GM21381 (cell line): ENCODE data around the gene DNAJC8.
A peak's percentile ranks its signal among the peaks of the same experiment; 100 is the strongest.

ENCODE experiments used
- ATAC-seq: cut with Tn5 transposase; IDR thresholded peaks from one replicate; pipeline ENCODE4 v1.9.1; 2021; ENCODE audit warnings: mild to moderate bottlenecking, moderate library complexity; ENCODE audit not compliant: unreplicated experiment

DNAJC8 gene

DNA sequence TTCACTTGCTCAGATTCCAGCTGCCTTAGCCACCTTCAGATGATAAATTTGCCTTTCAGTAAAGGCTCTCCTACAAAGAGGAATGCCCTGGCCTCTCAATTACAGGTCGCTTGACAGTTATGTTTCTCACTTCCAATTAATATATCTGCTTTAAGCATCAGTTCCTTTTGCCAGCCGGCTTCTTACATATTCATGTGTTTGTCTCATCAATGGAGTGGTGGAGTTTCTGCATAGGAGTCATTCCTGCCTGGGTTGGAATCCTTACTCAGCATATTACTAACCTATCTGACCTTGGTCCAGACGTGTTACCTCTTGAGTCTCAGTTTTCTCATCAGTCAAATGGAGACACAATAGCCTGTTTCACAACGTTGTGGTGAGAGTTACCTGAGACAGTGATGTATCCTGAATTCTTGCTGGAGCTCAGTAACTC, 17.1 kb upstream of the DNAJC8 start:
- no peak for ATAC-seq

DNA sequence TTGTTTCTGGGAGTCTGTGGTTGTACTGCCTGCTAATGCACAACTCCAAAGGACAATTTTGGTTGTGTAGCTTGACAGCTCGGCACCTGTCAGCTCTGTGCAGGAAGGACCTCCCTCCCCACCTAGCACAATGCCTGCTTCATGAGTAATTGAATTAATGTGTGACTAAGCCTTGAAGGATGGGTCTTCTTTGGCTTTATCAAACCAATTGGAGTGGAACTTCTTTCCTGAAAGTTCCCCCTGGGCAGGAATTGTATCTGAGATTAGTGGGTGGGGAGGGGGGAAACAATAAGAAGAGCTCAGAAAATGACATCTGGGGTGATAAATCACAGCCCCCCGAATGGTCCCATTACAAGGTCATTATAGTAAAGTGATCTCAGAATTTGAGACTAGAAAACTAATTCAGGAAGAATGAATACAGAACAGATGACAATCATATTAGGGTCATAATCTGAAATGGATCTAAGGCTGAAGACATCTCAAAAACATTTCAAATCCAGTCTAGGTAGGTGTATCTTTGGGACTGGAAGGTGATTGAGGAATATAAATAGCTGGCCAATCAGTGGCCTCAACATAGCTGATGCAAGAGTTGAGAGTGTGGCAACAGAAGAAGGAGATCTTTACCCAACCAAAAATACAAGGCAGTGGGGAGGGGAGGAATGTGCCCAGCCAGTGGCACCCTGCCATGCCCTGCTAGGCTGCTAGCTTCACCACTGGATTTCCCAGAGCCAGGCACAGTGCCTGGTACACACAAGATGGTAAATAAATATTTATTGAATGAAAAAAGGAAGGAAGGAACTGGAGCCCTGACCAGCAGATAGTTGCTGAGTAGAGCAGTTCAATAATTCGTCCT, 16.4 kb upstream of the DNAJC8 start:
- ATAC-seq = no peak

DNA sequence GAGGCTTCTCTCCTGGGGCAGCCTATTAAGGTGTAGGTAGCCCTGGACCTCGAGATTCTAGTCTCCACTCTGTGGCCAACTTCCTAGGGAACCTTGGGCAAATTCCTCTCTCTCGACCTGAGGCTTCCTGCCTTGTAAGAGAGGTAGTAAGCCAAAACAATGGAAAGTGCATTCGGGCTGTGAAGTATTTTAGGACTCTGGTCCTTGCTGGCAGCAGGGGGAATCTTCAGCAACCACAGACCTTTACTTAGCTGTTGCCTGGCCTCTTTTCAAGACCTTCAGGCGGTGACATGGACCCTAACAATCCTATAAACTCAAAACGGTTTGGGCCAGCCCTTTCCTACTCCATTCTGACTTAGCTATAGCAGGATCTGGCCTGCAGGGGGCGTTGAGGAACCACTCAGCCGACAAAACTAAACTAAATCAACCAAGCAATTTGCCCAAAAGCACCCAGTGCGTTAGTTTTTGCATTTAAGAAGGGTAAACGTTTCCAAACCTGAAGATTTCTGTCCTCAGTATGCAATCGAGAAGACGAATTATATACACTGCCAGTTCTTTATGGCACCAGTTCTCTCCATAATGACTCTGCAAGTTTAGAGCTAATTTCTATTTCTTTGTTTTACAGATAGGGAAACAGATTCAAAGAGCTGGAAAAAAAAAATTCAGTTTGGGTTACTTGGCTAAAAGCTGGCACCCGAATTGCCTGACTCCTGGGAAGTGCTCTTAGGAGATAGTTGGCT, 15.6 kb upstream of the DNAJC8 start:
- ATAC-seq = no peak

DNA sequence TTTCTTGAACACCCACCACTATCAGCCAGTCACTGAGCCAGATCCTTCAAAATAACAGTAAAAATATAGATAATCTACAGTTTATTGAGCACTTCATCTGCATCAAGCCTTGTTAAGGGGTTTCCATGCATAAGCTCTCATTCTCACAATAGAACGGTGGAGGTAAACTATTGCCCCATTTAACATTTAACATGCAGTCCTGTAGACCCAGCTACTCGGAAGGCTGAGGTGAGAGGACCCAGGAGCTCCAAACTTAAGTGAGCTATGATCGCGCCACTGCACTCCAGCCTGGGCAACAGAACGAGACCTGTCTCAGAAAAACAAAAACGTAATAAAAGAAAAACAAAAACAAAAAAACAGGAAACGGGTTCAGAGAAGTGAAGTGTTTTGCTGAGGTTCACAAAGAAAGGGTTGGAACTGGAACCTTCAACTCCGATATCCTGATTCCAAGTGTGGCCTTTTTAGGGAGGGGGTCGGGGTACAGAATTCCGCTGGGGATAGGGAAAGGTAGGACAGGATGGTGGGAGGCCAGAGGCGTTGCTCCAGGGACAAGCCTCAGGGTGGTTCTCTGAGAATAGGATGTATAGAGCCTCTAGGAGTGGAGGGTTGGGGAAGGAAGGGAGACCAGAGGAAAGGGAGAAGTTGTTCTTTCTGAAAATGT, 14.9 kb upstream of the DNAJC8 start:
- no peak for ATAC-seq

DNA sequence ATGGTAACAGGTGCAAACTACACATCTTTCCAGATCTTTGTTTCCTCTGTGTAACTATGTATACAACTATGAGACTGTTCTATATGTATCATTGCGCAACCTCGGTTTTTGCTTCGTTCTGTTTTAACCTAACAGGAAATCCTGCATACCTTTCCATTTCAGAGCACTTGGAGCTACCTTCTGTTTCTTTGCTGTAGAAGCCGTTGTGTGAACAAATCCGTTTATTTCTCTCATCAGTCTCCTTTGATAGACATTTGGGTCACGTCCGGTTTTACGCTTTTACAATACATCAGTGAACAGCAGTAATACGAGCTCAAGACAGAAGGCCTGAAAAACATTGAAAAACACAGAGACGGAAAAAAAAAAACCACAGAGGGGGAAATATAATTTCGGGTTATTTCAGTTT, 13.6 kb upstream of the DNAJC8 start:
- ATAC-seq = no peak

DNA sequence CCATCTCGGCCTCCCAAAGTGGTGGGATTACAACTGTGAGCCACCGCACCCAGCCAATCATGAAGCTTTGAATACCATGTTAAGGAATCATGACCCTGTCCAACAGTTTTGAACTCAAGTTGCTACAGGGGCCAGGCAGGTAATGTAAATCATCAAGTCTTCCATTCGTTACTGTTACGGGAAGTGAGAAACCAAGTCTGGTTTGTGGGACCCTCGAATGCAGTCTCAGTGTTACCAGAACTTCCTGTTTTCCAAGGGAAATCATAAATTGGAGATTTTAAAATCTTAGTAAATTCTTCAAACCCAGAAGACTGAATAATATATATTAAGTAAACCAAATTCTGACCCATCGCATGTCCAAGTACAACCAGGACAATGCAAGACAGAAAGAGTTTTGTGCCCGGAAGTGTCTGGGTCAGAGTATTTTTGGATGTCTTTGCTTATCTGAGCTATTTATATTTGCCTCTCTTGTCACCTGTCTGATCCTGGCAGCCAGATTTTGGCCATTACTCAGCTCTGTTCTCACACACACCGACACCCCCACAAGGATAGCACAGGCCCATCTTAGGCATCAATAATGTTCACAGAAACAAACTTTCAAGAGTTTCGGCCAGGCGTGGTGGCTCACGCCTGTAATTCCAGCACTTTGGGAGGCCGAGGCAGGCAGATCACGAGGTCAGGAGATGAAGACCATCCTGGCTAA, 11.9 kb upstream of the DNAJC8 start:
- no peak for ATAC-seq

DNA sequence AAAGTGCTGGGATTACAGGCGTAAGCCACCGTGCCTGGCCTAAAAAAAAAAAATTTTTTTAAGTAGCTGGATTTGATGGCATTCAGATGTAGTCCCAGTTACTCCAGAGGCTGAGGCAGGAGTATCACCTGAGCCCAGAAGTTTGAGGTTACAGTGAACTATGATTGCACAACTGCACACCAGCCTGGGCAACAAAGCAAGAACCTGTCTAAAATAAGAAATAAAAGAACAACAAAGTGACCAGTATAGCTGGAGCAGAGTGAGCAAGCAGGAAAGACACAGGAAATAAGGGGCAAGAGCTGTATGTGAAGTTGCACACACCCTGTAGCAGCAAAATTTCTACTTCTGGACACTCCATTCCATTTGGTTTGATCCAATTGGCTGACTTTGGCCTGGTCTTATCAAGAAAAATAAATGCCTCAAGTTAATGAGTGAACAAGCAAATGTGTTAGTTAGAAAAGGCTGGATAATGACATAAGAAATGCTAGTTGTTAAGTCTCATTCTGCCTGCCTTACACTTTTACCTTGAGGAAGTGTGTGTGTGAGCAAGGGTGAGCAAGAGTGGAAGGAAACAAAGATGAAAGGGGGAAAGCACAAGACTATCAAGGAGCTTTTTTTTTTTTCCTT, 11.0 kb upstream of the DNAJC8 start:
- ATAC-seq = no peak

DNA sequence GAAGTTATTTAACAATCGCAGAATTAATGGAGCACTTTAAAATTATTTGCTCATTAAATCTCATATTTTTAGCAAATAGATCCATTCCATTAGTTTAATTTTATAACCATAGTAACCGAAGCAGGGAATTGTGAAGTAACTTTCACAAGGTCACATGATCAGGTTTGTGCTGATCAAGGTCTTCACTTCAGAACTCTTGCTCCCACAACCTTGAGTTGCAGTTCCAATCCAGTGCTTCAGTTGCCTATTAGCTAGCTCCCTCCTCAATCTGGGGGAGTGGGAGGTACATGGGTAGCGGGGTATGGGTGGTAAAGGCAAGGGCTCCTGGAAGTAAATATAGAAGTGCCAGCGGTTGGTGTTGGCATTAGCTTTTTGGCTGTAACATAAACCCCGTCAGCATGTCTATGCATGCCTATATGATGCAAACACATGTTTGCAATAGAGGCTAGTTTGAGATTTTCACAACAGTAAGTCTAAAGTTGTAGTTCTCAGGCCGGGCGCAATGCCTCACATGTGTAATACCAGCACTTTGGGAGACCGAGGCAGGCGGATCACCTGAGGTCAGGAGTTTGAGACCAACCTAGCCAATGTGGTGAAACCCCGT, 8.9 kb upstream of the DNAJC8 start:
- ATAC-seq = no peak

DNA sequence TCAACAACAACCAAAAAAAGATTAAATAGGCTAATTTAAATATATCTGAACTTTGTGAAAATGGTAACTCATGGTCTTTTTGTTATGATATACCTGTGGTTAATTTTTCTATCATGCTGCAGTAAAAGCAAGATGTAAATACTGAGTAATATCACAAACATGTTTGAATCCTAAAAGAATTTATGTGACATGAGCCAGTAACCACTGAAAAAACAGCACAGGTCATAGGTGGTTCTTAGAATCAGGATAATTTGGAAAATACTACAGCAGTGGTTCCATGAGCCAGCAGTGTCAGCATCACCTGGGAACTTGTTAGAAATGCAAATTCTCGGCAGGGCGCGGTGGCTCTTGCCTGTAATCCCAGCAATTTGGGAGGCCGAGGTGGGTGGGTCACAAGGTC, 7.2 kb upstream of the DNAJC8 start:
- ATAC-seq = no peak

DNA sequence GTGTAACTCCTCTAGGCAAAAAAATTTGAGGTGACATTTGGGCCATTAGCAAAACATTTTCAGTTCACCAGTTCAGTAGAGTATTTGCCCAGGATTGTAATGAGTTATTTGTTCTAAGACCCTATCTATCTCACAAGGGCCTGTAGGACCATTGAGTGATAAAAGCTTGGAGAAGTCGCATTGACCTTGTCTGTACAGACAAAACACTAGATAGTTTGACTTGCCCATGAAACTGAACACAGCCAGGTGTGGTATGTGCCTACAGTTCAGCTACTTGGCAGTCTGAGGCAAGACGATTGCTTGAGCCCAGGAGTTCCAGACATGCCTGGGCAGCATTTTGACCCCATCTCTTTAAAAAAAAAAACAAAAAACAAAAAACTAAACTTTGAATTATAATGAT, 6.2 kb upstream of the DNAJC8 start:
- ATAC-seq = no peak

DNA sequence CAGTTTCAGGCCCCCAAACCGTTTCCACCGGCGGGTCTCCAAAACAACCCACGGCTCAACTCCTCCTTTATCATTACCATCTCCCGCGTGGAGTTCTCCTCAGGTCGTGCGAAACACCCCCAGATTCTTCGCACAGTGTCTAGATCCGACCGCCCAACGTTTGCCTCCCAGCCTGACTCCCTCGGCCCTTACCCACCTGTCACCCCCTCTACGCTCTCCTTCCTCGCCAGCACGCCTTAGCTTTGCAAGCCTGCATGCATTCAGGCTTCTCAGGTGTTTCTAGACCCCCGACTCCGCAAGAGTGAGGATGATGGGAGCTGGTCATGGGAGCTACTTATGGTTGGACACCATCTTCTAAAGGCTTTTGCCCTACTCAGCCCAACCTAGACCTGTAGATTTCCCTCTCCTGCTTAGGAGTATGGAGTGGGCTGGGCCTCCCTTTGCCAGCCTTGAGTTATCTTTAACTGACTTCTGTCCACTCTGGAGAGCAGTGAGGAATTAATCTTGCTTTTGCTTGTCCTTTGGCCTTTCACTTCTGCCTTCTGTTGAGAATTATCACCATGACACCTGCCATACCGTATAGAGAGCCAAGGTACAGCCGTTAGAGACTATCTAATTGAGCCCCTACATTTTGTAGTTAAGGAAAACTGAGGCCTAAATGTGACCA, 4.0 kb upstream of the DNAJC8 start:
- ATAC-seq = no peak

DNA sequence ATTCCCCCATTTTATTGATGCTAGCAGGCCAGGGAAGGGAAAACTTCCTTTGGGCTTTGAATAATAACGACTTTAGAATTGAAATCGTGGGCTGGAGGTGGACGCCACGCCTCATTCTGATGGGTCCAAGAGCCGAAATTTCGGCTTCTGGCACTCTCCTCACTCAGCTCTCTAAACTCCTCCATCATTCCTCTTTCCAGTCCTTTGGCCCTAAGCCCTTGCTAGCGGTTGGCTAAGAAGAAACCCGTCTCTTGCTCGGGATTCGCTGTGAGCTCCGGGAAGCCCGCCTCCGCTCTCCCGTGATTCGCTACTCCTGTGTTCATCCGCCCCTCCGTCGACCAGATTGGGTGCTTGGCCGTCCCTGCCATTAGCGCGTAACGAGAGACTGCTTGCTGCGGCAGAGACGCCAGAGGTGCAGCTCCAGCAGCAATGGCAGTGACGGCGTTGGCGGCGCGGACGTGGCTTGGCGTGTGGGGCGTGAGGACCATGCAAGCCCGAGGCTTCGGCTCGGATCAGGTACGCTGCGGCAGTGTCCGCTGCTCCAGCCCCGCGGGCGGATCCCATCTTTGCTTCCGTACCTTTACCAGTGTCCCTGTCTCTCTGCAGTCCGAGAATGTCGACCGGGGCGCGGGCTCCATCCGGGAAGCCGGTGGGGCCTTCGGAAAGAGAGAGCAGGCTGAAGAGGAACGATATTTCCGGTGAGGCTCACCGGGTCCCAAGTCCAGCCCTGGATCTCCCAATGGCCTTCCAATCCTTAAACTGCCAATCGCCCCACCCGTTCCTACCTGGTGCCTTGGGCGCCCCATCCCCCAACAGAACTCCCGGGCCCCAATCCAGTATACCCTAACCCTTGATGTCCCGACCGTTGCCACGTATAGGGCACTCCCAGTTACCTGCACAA, 3.2 kb upstream of the DNAJC8 start, which contains the start of gene ATP5IF1:
ATP5IF1 (plus strand) TSS at position 370 of the 901 bp plus-strand sequence; CDS start at position 430, 60 bp downstream.
- peak; percentile 81 for ATAC-seq

DNA sequence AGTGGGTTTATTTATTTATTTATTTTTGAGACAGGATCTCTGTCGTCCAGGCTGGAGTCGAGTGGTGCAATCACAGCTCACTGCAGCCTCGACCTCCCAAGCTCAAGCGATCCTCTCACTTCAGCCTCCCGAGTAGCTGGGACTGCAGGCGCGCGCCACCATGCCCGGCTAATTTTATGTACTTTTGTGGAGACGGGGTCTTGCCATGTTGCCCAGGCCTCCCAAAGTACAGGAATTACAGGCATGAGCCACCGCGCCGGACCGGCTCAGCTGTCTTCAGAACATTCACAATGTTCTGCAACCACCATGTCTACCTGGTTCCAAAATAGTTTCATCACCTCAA, 406 bp upstream of the DNAJC8 start:
- no peak for ATAC-seq

DNA sequence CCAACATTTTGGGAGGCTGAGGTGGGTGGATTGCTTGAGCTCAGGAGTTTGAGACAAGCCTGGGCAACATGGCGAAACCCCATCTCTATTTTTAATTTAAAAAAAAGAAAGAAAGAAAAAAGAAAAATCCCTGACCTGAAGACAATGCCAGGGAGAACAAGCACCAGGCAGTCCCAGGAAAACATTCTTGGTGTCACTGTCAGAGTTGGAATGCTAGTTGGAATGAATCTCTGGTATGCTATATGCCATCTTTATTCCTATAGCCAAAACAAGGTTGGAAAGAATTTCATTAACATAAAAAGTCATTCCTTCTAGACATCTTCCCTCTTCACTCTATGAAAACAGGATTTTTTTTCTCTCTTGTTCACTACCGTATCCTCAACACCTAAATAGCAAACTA, 2.8 kb downstream of the DNAJC8 start:
- ATAC-seq = no peak

DNA sequence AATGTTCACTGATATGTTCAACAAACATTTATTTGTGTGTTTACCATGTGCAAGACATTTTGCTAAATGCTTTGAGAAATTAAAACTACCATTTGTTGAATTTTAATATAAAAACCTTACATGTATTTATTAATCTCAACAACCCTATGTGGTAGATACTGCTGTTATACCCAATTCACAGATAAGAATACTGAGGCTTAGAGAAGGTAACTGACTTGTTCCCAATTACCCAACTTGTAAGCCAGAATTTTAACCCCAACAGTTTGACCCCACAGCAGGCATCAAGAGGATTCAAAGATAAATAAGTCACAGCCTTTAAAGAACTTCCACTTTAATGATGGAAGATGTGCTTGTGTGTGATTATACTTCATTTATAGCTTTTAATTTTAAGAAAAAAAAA, 3.7 kb downstream of the DNAJC8 start:
- no peak for ATAC-seq

DNA sequence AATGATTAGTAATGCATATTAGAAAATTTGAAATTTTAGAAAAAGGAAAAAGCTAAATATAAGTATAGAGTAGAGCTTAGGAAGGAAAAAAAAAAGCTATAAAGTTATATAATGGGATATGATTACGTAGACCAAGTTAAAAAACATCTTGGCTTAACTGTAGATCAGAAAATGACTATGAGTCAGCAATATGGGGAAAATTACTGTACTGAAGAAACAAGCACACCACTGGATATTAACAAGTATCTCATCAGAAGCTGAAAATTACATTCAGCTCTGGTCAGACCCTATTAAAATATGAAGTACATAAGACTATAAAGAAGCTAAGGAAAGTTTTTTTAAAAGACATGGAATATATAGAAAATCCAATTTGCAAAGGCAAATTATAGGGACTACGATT, 19.5 kb downstream of the DNAJC8 start:
- ATAC-seq = no peak

DNA sequence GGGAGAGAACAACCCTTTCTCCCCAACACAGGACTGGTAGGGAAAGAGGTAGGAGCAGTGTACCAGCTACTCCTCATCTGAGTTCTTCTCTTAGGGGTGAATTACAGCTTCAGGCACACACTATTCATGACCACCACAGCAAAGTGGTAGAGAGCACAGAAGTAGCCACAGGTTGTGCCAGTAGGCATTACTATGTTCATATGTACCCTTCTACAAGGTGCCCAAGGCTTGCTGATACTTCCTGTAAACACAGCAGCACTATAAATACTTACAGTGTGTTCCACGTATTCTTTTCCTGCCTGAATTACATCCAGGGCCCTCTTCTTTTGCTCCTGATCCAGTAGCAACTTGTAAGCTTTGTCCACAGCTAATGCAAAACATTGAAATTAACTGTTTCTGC, 23.1 kb downstream of the DNAJC8 start:
- no peak for ATAC-seq

DNA sequence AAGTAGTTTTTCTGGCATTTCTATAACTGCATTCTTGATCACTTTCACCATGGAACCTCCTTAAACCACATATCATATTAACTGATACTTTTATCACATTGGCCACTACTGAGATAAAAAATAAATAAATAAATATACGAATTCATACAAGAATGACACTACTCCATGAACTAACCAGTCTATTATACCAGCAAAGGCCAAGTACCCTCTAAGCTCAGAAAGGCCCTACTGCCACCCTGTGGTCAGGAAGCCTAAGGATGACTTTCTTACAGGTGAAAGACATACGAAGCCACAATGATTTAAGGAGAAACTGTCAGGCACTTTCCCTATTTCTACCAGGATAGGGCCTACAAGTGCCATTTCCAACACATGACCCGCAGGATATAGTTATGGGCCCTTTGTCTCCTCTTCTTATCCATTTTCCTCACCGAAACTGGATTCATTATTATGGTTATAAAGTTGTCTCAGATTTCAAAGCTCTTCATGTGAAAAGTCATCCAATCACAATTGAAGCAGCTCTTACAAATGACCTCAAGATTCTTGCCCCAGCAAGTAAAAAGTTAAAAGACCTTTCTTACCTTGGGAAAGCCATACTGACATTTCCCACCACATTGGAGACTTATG, 23.9 kb downstream of the DNAJC8 start:
- ATAC-seq = no peak
